Activated T-helper 1 cell treated with anti-CD3 and anti-CD28 coated beads, Interleukin-2, amount 50 U/mL, for 16 hours (primary cell): Measurements from ENCODE around the gene SEPTIN1.
"Not testable (repeated sequence)": the region's sequence is repeated elsewhere in the genome, so short reads cannot be mapped to it uniquely, and the experiment has no call there.

ENCODE experiments used
- DNase-seq, 2 donors: peaks; one replicate each; pipeline ENCODE4 v3.0.0-alpha.2; 2020; ENCODE audit warnings: low read depth in 1 of 2, low spot score in 1 of 2

Gene SEPTIN1

DNA sequence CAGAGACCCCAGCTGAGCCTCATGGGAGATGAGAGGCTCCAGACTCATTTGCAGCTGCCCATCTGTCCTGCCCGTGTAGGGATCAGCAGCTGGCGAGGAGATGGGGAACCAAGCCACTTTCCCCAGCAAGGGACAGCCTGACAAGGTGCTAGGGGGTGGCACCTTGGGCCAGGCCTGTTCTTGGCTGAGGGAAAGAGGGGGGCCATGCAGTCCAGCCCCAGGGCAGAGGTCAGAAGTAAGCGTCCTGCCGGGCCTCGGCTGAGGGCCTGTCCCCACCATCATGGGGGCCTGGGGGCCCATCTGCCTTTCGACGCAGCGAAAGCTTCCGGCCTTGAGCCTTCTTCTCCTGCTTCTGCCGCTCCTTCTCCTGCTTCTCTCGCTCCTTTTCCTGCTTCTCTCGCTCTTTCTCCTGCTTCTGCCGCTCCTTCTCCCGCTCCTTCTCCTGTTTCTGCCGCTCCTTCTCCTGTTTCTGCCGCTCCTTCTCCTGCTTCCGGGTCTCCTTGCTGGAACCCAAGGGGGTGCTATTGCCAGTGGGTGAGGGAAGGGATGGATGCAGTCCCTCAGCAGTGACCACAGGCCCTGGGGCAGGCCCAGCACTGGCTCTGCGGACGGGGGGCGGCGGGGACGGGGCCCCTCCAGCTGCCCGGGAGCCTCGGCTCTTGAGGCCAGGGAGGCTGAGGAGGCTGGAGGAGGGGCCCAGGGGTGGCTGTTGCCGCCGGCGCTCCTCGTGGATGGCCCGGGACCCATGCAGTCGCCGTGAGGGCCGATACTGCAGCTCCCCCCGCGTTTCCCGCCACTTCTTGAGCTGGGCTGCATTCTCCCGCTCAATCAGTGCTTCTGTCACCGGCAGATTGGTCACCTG, 24.4 kb downstream of the SEPTIN1 start:
- no peak for DNase-seq

GRCh38 chr16:30357085-30357714, 25.2 kb downstream of the SEPTIN1 start:
- no peak for DNase-seq

GRCh38 chr16:30356401-30357084, 25.8 kb downstream of the SEPTIN1 start:
- no peak for DNase-seq

GRCh38 chr16:30355954-30356308, 26.4 kb downstream of the SEPTIN1 start:
- DNase-seq: no peak

GRCh38 chr16:30355144-30355953, 27.0 kb downstream of the SEPTIN1 start, which contains the start of gene CD2BP2:
Gene CD2BP2 (minus strand): TSS chr16:30355308. CDS start chr16:30354681, 627 bp downstream.
- DNase-seq: peak; percentile 72 to 82

- no peak for DNase-seq
Measured at GRCh38 chr16:30354423-30355143, 27.8 kb downstream of the SEPTIN1 start.

- DNase-seq: no peak
Measured at GRCh38 chr16:30353438-30354129, 28.8 kb downstream of the SEPTIN1 start.

- no peak for DNase-seq
Measured at GRCh38 chr16:30352488-30353401, 29.6 kb downstream of the SEPTIN1 start.

- no peak for DNase-seq
Measured at GRCh38 chr16:30351586-30352419, 30.6 kb downstream of the SEPTIN1 start.

GRCh38 chr16:30351001-30351441, 31.3 kb downstream of the SEPTIN1 start:
- DNase-seq: no peak

DNA sequence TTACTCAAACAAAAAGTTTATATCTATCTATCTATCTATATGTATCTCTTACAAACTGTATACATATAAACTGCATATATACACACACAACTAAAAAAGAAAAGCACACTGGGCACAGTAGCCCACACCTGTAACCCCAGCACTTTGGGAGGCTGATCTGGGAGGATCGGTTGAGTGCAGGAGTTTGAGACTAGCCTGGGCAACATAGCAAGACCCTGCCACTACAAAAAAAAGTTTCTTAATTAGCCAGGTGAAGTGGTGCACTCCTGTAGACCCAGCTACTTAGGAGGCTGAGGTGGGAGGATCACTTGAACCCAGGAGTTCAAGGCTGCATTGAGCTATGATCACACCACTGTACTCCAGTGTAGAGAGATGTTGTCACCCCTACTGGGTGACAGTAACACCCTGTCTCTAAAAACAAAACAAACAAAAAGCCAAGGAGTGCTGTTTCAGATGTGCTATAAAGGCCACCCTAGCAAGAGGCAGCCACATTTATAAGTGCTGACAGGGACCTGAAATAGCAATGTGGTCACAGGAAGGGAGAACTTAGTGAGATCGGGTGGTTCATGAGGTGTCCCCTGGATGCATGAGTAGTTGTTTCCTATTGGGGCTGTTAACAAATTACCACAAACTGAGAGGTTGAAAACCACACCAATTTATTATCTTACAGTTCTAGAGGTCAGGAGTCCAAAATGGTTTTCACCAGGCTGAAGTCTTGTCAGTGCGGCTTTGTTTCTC, 32.1 kb downstream of the SEPTIN1 start:
- DNase-seq: no peak

DNA sequence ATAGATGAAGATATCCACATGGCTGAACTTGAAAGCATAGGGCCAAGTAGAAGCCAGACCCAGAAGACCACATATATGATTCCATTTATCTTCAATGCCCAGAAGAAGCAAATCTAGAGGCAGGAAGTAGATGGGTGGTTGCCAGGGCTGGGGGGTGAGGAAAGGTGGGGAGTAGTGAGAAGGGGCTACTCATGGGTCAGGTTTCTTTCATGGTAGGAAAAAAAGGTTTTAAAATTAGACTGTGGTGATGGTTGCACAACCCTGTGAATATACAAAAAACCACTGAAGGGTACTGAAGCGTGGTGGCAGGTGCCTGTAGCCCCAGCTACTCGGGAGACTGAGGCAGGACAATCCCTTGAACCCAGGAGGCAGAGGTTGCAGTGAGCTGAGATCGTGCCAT, 32.7 kb downstream of the SEPTIN1 start:
- DNase-seq: no peak

- DNase-seq: no peak
Measured at GRCh38 chr16:30348929-30349328, 33.4 kb downstream of the SEPTIN1 start.

DNA sequence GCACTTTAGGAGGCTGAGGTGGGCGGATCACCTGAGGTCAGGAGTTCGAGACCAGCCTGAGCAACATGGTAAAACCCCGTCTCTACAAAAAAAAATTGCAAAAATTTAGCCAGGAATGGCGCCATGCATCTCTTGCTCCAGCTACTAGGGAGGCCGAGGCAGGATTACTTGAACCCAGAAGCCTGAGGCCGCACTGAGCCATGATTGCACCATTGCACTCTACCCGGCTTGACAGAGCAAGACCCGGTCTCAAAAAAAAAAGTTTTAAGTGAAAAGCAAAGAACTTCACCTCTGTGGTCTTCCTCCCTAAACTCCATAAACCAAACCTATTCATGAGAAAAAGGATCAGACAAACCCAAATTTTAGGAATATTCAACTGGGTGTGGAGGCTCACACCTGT, 34.2 kb downstream of the SEPTIN1 start:
- no peak for DNase-seq

GRCh38 chr16:30346286-30346685, 36.1 kb downstream of the SEPTIN1 start:
- DNase-seq: no peak

DNA sequence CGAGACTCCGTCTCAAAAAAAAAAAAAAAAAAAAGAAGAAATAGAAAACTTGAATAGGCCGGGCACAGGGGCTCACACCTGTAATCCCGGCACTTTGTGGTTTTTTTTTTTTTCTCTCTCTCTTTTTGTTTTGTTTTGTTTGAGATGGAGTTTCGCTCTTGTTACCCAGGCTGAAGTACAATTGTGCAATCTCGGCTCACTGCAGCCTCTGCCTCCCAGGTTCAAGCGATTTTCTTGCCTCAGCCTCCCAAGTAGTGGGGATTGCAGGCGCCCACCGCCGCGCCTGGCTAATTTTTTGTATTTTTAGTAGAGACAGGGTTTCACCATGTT, 38.9 kb downstream of the SEPTIN1 start:
- DNase-seq: not testable (repeated sequence)

GRCh38 chr16:30342751-30343490, 39.4 kb downstream of the SEPTIN1 start:
- DNase-seq: no peak
